Neural progenitor cell (in vitro differentiated cells): ENCODE results near the gene MORN1.

Experiments
- CTCF ChIP-seq: fragments of 200-600 bp; sonication (generic); IDR thresholded peaks from 2 replicates; pipeline ENCODE4 v1.5.1; 2017; ENCODE audit warnings: antibody characterized with exemption, mild to moderate bottlenecking
- EZH2 ChIP-seq: fragments of 200-600 bp; sonication (generic); IDR thresholded peaks from 2 replicates; pipeline ENCODE4 v1.6.1; 2017; ENCODE audit warnings: antibody characterized with exemption, mild to moderate bottlenecking, moderate library complexity
- EZH2phosphoT487 ChIP-seq: fragments of 200-600 bp; sonication (generic); IDR thresholded peaks from 2 replicates; pipeline ENCODE4 v1.6.1; 2017; ENCODE audit warnings: antibody characterized with exemption

GRCh38 chr1:2351723-2352122, 39.6 kb downstream of the MORN1 start:
- no peak for TF ChIP-seq CTCF
- no peak for TF ChIP-seq EZH2
- no peak for TF ChIP-seq EZH2phosphoT487
